ENCODE measurements around the gene CLEC2B. TPM values are rescaled to one million over a fixed set of nuclear protein-coding genes. Genes with fewer than 3 reads are reported as not detected.

Gene CLEC2B
- total RNA-seq, 2 donors from 2014 or later = 4.1 to 6.0 TPM

GRCh38 chr12:9872162-9872561 is 3.0 kb upstream of the CLEC2B start:
- TF ChIP-seq CTCF (IDR thresholded peaks at IDR 0.05) (no peak), POLR2AphosphoS5 (IDR thresholded peaks at IDR 0.05) (no peak), POLR2A (IDR thresholded peaks at IDR 0.05) (no peak)
- no peaks in the 10 kb centered on the region for H3K9me3 ChIP-seq
- H3K4me3 ChIP-seq = no peak overlapping the region
- intact Hi-C loops (cut with DNase I) = no loop called here
- H3K27ac ChIP-seq = no peak overlapping the region
- peaks cover 2% of the 10 kb centered on the region for H3K27me3 ChIP-seq (replicated peaks; ENCODE audit: insufficient read depth)
- no peaks in the 10 kb centered on the region for H3K4me1 ChIP-seq (replicated peaks)
- WGBS = 54% methylated on average over 3 of the region's 3 CpGs
- H3K36me3 ChIP-seq = no peaks in the 10 kb centered on the region
- no peak for DNase-seq (ENCODE audit: low spot score)

- TF ChIP-seq POLR2AphosphoS5 (IDR thresholded peaks at IDR 0.05) (no peak), CTCF (IDR thresholded peaks at IDR 0.05) (no peak), POLR2A (IDR thresholded peaks at IDR 0.05) (no peak)
- no peaks in the 10 kb centered on the region for H3K27me3 ChIP-seq (replicated peaks; ENCODE audit: insufficient read depth)
- 52% methylated on average over 2 of the region's 2 CpGs for WGBS
- peak overlapping the region; percentile 25 to 33 for H3K4me3 ChIP-seq
- peak overlapping the region; percentile 73 to 75 for H3K27ac ChIP-seq
- intact Hi-C loops (cut with DNase I) = no loop called here
- no peaks in the 10 kb centered on the region for H3K36me3 ChIP-seq
- no peak for DNase-seq (ENCODE audit: low spot score)
- no peaks in the 10 kb centered on the region for H3K4me1 ChIP-seq (replicated peaks)
- no peaks in the 10 kb centered on the region for H3K9me3 ChIP-seq
Measured at GRCh38 chr12:9870286-9870866, 1.2 kb upstream of the CLEC2B start.

- no peak for DNase-seq (ENCODE audit: low spot score)
- no peak for TF ChIP-seq POLR2A (IDR thresholded peaks at IDR 0.05)
- TF ChIP-seq CTCF (IDR thresholded peaks at IDR 0.05) = no peak
- TF ChIP-seq POLR2AphosphoS5 (IDR thresholded peaks at IDR 0.05) = no peak
- Histone ChIP-seq H3K4me1 (replicated peaks) (no peaks in the 10 kb centered on the region), H3K27ac (peak overlapping the region; percentile 73 to 75), H3K27me3 (replicated peaks; ENCODE audit: insufficient read depth) (no peaks in the 10 kb centered on the region), H3K9me3 (no peaks in the 10 kb centered on the region), H3K4me3 (peak overlapping the region; percentile 25 to 33), H3K36me3 (no peaks in the 10 kb centered on the region)
- intact Hi-C loops (cut with DNase I) = no loop called here
- 18% methylated on average over 4 of the region's 4 CpGs for WGBS
Measured at GRCh38 chr12:9868951-9869306, 225 bp downstream of the CLEC2B start.

- no peaks in the 10 kb centered on the region for H3K4me1 ChIP-seq (replicated peaks)
- H3K27ac ChIP-seq = peak overlapping the region; percentile 73 to 75
- DNase-seq (ENCODE audit: low spot score) = no peak
- no peaks in the 10 kb centered on the region for H3K36me3 ChIP-seq
- no peaks in the 10 kb centered on the region for H3K9me3 ChIP-seq
- H3K4me3 ChIP-seq = peak overlapping the region; percentile 25 to 33
- no peaks in the 10 kb centered on the region for H3K27me3 ChIP-seq (replicated peaks; ENCODE audit: insufficient read depth)
- intact Hi-C loops (cut with DNase I) = no loop called here
- TF ChIP-seq CTCF (IDR thresholded peaks at IDR 0.05) (no peak), POLR2A (IDR thresholded peaks at IDR 0.05) (peak; percentile 16)
- 83% methylated on average over 11 of the region's 11 CpGs for WGBS
Measured at GRCh38 chr12:9868311-9868801, 798 bp downstream of the CLEC2B start.

GRCh38 chr12:9867531-9867930 is 1.6 kb downstream of the CLEC2B start:
- Histone ChIP-seq H3K27me3 (replicated peaks; ENCODE audit: insufficient read depth) (no peaks in the 10 kb centered on the region), H3K36me3 (no peaks in the 10 kb centered on the region), H3K9me3 (no peaks in the 10 kb centered on the region), H3K4me3 (peak overlapping the region in 1 of 2 donors; percentile 0), H3K27ac (peak overlapping the region; percentile 23 to 75), H3K4me1 (replicated peaks) (no peaks in the 10 kb centered on the region)
- 63% methylated on average over 4 of the region's 4 CpGs for WGBS
- intact Hi-C loops (cut with DNase I) = no loop called here
- no peak for DNase-seq (ENCODE audit: low spot score)
- TF ChIP-seq CTCF (IDR thresholded peaks at IDR 0.05) (no peak), POLR2AphosphoS5 (IDR thresholded peaks at IDR 0.05) (no peak), POLR2A (IDR thresholded peaks at IDR 0.05) (no peak)
